SK-N-MC (cell line): ENCODE data around the gene CYB561D2.

Experiments
- EZH2 ChIP-seq: fragments of 200-600 bp; sonication (generic); IDR thresholded peaks from one replicate; pipeline ENCODE4 v1.6.1; 2017; ENCODE audit warnings: antibody characterized with exemption
- POLR2AphosphoS5 ChIP-seq: IDR thresholded peaks from 2 replicates; pipeline ENCODE4 v1.6.1; 2012; ENCODE audit warnings: mild to moderate bottlenecking, low read depth, low read length, borderline replicate concordance

GRCh38 chr3:50369012-50369670 is 18.5 kb downstream of the CYB561D2 start:
- no peak for TF ChIP-seq EZH2
- no peak for TF ChIP-seq POLR2AphosphoS5
